Endothelial cell of umbilical vein (primary cell): Measurements from ENCODE around the gene CCDC15. TPM values are rescaled to one million over a fixed set of nuclear protein-coding genes. Genes with fewer than 3 reads are reported as not detected.

Experiments used
- BruUV-seq: library from RNA; stranded (reverse); fragments of 400-500 nt; replicated peaks from 2 replicates; lab custom pipeline; 2021; lab: Mats Ljungman, UMichigan
- CTCF ChIA-PET: fragments of 300-600, 350-600 bp; sonication (Branson Sonifier 250); formaldehyde crosslinking; loops from one replicate; lab custom pipeline; 2021; ENCODE audit warnings: antibody characterized with exemption, inconsistent platforms; lab: Charles Lee
- POLR2A ChIA-PET: fragments of 300-600, 350-600 bp; sonication (Branson Sonifier 250); formaldehyde crosslinking; loops from one replicate; lab custom pipeline; 2021; ENCODE audit warnings: antibody characterized with exemption, inconsistent platforms; lab: Charles Lee
- DNase-seq: peaks from one replicate; pipeline ENCODE4 v3.0.0-alpha.2; 2011; ENCODE audit warnings: low read depth, low spot score
- FAIRE-seq: peaks from 2 replicates; lab custom pipeline; 2011; peaks lifted over from hg19 to GRCh38; lab: Jason Lieb, UNC
- H2AFZ ChIP-seq: 2 replicates; pipeline ENCODE4 v1.6.0; 2012; ENCODE audit warnings: low read depth, low read length, control low read depth, inconsistent platforms
- H3K27ac ChIP-seq: 2 replicates; pipeline ENCODE4 v1.5.1; 2011; ENCODE audit warnings: low read depth, mild to moderate bottlenecking, control low read depth, low read length, moderate library complexity; ENCODE audit not compliant: insufficient read depth
- H3K27me3 ChIP-seq, 2 experiments: 2 replicates each; pipeline versions ENCODE4 v1.6.0 to v1.6.1; 2011; ENCODE audit warnings: low read length in 2 of 2, mixed read lengths in 1 of 2; ENCODE audit not compliant: control insufficient read depth in 2 of 2, insufficient read depth in 2 of 2
- H3K36me3 ChIP-seq, 2 experiments: 2 replicates in 1 of 2; 3 replicates in 1 of 2; pipeline ENCODE4 v1.5.1; 2011; ENCODE audit warnings: low read length in 2 of 2, mild to moderate bottlenecking in 1 of 2, moderate library complexity in 1 of 2; ENCODE audit not compliant: control insufficient read depth in 2 of 2, insufficient read depth in 2 of 2; ENCODE audit errors: extremely low read depth in 1 of 2
- H3K4me1 ChIP-seq: 3 replicates; pipeline ENCODE4 v1.5.1; 2011; ENCODE audit warnings: mild to moderate bottlenecking, low read length; ENCODE audit not compliant: control insufficient read depth, insufficient read depth; ENCODE audit errors: extremely low read depth
- H3K4me2 ChIP-seq: 2 replicates; pipeline ENCODE4 v1.6.1; 2011; ENCODE audit warnings: low read length, control low read depth, mixed read lengths; ENCODE audit not compliant: insufficient read depth
- H3K4me3 ChIP-seq, 3 experiments: fragments of 200-600 bp in 1 of 3; sonication (generic), shearing (Covaris generic) in 1 of 3; replicated peaks in 1 of 3; 2 replicates each; pipeline ENCODE4 v1.5.1; 2011 to 2016; ENCODE audit warnings: control low read depth in 3 of 3, low read length in 3 of 3, mild to moderate bottlenecking in 2 of 3, inconsistent platforms in 1 of 3, low read depth in 1 of 3, moderate library complexity in 1 of 3; ENCODE audit not compliant: insufficient read depth in 1 of 3
- H3K79me2 ChIP-seq: 2 replicates; pipeline ENCODE4 v1.6.0; 2012; ENCODE audit warnings: low read length, inconsistent platforms; ENCODE audit not compliant: control insufficient read depth, insufficient read depth
- H3K9ac ChIP-seq: replicated peaks from 2 replicates; pipeline ENCODE3; 2011; ENCODE audit warnings: low read length, control low read depth; ENCODE audit not compliant: insufficient read depth; ENCODE audit errors: extremely low read depth
- H3K9me1 ChIP-seq: replicated peaks from 3 replicates; pipeline ENCODE4 v1.6.0; 2011; ENCODE audit warnings: mild to moderate bottlenecking, low read length; ENCODE audit not compliant: control insufficient read depth, insufficient read depth; ENCODE audit errors: extremely low read depth
- H3K9me3 ChIP-seq: replicated peaks from 2 replicates; pipeline ENCODE4 v1.5.1; 2012; ENCODE audit warnings: low read length, inconsistent platforms; ENCODE audit not compliant: control insufficient read depth, insufficient read depth
- H4K20me1 ChIP-seq: replicated peaks from 2 replicates; pipeline ENCODE3; 2011; ENCODE audit warnings: mild to moderate bottlenecking, low read length; ENCODE audit not compliant: control insufficient read depth, insufficient read depth; ENCODE audit errors: extremely low read depth
- CTCF ChIP-seq, 2 donors: IDR thresholded peaks; 1 replicate in 1 of 2; 2 replicates in 1 of 2; pipeline ENCODE4 v1.5.1; 2011; ENCODE audit warnings: low read length in 2 of 2, mild to moderate bottlenecking in 2 of 2, moderate library complexity in 2 of 2, control low read depth in 1 of 2, inconsistent platforms in 1 of 2, low read depth in 1 of 2; ENCODE audit not compliant: insufficient read depth in 1 of 2; ENCODE audit errors: extremely low read depth in 1 of 2
- EZH2 ChIP-seq: IDR thresholded peaks from 2 replicates; pipeline ENCODE4 v1.6.1; 2012; ENCODE audit warnings: borderline replicate concordance, low read depth, mild to moderate bottlenecking, moderate library complexity, low read length, inconsistent platforms; ENCODE audit not compliant: severe bottlenecking
- FOS ChIP-seq: IDR thresholded peaks from 2 replicates; pipeline ENCODE4 v1.6.1; 2011; ENCODE audit warnings: mild to moderate bottlenecking, low read length, moderate library complexity, borderline replicate concordance; ENCODE audit not compliant: insufficient read depth
- GATA2 ChIP-seq: IDR thresholded peaks from 2 replicates; pipeline ENCODE4 v1.7.0; 2011; ENCODE audit warnings: low read depth, mild to moderate bottlenecking, moderate library complexity, mixed read lengths, low read length; ENCODE audit not compliant: insufficient read length, insufficient read depth
- JUN ChIP-seq: IDR thresholded peaks from 2 replicates; pipeline ENCODE4 v1.6.1; 2011; ENCODE audit warnings: borderline replicate concordance, low read depth; ENCODE audit not compliant: insufficient read length, insufficient read depth
- MYC ChIP-seq: IDR thresholded peaks from one replicate; pipeline ENCODE4 v1.6.1; 2011; ENCODE audit warnings: mild to moderate bottlenecking, low read depth, low read length
- POLR2A ChIP-seq: IDR thresholded peaks from 2 replicates; pipeline ENCODE4 v1.6.1; 2012; ENCODE audit warnings: low read depth, mild to moderate bottlenecking, control low read depth, low read length
- POLR2AphosphoS5 ChIP-seq: IDR thresholded peaks from 2 replicates; pipeline ENCODE4 v1.6.1; 2012; ENCODE audit warnings: low read depth, mild to moderate bottlenecking, control low read depth, low read length, moderate library complexity; ENCODE audit not compliant: insufficient read depth
- dilution Hi-C: fragments of 300-500 bp; cut with MboI; formaldehyde crosslinking; loops from one replicate; pipeline ENCODE4 v1.15.0; 2019; ENCODE audit warnings: low sequenced_read_pairs; ENCODE audit not compliant: extremely low pct_ligation_motif_present
- intact Hi-C: fragments of 100-400 bp; cut with micrococcal nuclease; formaldehyde crosslinking; loops from one replicate; pipeline ENCODE4 v1.10.0; 2022
- polyA plus RNA-seq, 4 experiments: library from polyadenylated mRNA; depleted of rRNA in 3 of 4; stranded (reverse) in 3 of 4; unstranded in 1 of 4; fragments of >200 nt; gene quantifications; 2 replicates each; pipeline versions ENCODE4 v1.2.1 to v1.2.3, GENCODE V29; 2011 to 2012; ENCODE audit warnings: missing spikeins in 1 of 4
- total RNA-seq: library from RNA; stranded (reverse); gene quantifications from 2 replicates; pipeline ENCODE4 v1.2.3, GENCODE V29; 2021
- TF ChIP-seq, protein P1 (sequence below): IDR thresholded peaks from 2 replicates; pipeline ENCODE4 v1.6.1; 2011; ENCODE audit not compliant: insufficient read depth, insufficient read length

The CCDC15 gene
- total and polyA plus RNA-seq, 2 donors (not counting 3 experiments of a cell fraction or from before 2014, with no cell fraction given) = 0.75 to 3.8 TPM

DNA sequence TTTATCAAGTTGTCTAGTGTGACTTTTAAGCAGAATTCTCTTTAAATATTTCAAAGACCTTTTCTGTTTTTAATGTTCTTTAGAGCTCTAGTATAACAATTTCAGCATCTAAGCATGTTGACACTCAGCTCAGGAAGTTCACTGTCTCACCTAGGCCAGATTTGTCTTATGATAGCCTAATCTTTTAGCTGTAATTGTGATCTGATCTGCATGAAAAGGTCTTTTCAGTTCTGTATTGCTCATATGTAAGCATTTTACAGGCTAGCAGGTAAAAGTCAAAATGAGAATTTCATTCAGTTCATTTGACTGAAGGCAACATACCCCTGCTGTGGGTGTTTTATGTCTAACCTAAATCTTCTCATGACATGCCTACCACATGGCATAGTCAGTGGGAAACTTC lies 62.4 kb downstream of the CCDC15 start:
- Histone ChIP-seq H3K27me3 (no peaks in the 10 kb centered on the region), H3K9me3 (no peaks in the 10 kb centered on the region), H3K9me1 (no peaks in the 10 kb centered on the region), H4K20me1 (no peaks in the 10 kb centered on the region), H3K27ac (no peak overlapping the region), H3K4me2 (no peak overlapping the region), H3K36me3 (no peaks in the 10 kb centered on the region), H3K4me1 (no peaks in the 10 kb centered on the region), H2AFZ (no peak overlapping the region), H3K4me3 (no peak overlapping the region), H3K79me2 (no peaks in the 10 kb centered on the region), H3K9ac (no peak overlapping the region)
- dilution Hi-C loops (no loop called here), intact Hi-C loops (no loop called here)
- TF ChIP-seq, protein P1, sequence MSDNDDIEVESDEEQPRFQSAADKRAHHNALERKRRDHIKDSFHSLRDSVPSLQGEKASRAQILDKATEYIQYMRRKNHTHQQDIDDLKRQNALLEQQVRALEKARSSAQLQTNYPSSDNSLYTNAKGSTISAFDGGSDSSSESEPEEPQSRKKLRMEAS = no peak
- TF ChIP-seq POLR2A (no peak), JUN (no peak), FOS (no peak), EZH2 (no peak), MYC (no peak), GATA2 (no peak), CTCF (IDR thresholded peaks at IDR 0.05; ENCODE audit: extremely low read depth in 1 of 2, insufficient read depth in 1 of 2, low read depth in 1 of 2, low read length in 2 of 2) (no peak), POLR2AphosphoS5 (no peak)
- ChIA-PET POLR2A (no interaction called here), CTCF (no interaction called here)
- FAIRE-seq = no peak
- DNase-seq = no peak
- BruUV-seq = no TSS peak
